Transverse colon (tissue), 3 donors: ENCODE results near the gene ARHGAP42.

Source experiments
- EP300 ChIP-seq: sonication (generic); formaldehyde crosslinking; IDR thresholded peaks from one replicate; pipeline ENCODE4 v1.6.1; 2017; ENCODE audit warnings: antibody characterized with exemption, low read depth
- TF ChIP-seq, protein P1 (sequence below), 5 experiments: fragments of 200-600 bp in 3 of 5; fragments of 450-650 bp in 2 of 5; sonication (generic) in 3 of 5; IDR thresholded peaks; 1 replicate in 2 of 5; 2 replicates in 3 of 5; pipeline ENCODE4 v1.5.1; 2016 to 2017; ENCODE audit warnings: antibody characterized with exemption in 5 of 5, inconsistent platforms in 3 of 5, mild to moderate bottlenecking in 2 of 5, moderate library complexity in 1 of 5

DNA sequence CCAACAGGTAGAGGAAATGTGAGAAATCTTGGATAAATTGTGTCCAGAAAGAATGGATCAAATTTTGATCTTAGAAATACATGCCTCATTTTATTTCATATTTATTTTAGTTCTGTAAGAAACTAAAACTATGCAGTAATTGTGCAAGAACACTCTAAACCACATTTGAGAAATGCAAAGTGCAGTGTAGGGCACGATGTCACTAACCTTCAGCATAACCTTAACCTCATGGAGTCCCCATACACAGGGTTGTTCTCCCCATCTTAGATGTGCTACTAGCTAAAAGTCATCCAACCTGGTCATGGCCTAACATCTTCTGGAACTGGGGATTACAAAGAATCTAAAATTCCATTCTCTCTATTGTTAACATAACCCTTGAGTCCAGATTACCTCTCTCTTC lies 48.4 kb upstream of the ARHGAP42 start:
- TF ChIP-seq, protein P1, sequence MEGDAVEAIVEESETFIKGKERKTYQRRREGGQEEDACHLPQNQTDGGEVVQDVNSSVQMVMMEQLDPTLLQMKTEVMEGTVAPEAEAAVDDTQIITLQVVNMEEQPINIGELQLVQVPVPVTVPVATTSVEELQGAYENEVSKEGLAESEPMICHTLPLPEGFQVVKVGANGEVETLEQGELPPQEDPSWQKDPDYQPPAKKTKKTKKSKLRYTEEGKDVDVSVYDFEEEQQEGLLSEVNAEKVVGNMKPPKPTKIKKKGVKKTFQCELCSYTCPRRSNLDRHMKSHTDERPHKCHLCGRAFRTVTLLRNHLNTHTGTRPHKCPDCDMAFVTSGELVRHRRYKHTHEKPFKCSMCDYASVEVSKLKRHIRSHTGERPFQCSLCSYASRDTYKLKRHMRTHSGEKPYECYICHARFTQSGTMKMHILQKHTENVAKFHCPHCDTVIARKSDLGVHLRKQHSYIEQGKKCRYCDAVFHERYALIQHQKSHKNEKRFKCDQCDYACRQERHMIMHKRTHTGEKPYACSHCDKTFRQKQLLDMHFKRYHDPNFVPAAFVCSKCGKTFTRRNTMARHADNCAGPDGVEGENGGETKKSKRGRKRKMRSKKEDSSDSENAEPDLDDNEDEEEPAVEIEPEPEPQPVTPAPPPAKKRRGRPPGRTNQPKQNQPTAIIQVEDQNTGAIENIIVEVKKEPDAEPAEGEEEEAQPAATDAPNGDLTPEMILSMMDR (IDR thresholded peaks at IDR 0.05), result no peak
- no peak for TF ChIP-seq EP300
